Posterior vena cava (tissue), 2 donors: ENCODE measurements around the gene KIAA2012. TPM values are rescaled to one million over a fixed set of nuclear protein-coding genes. Genes with fewer than 3 reads are reported as not detected.
A peak's percentile ranks its signal among the peaks of the same experiment; 100 is the strongest.

Experiments used
- DNase-seq: peaks from one replicate; pipeline ENCODE4 v3.0.0-alpha.2; 2020; ENCODE audit warnings: low spot score
- intact Hi-C, 2 donors: fragments of 100-400 bp; cut with DNase I; formaldehyde crosslinking; loops; one replicate each; pipeline versions ENCODE4 v1.14.1 to v1.14.2; 2022 to 2023
- total RNA-seq, 2 donors: library from RNA; stranded (reverse); fragmentation: NEBNext Ultra II Directional; extraction: Animal tissue kit (Norgen Biotek cat#: 25700); gene quantifications; one replicate each; pipeline ENCODE4 v1.2.1, GENCODE V29; 2021
- donor health status: DM: yes; HTN: yes; CAD: no.
- donor health status: DM: yes; HTN: yes; CAD: no.

The KIAA2012 gene
- total RNA-seq, 2 donors from 2014 or later = not detected

GRCh38 chr2:202108345-202108744 lies 35.3 kb downstream of the KIAA2012 start:
- intact Hi-C loops = no loop called here
- no peak for DNase-seq

GRCh38 chr2:202109139-202109736 lies 36.2 kb downstream of the KIAA2012 start:
- intact Hi-C loops = no loop called here
- DNase-seq = no peak

GRCh38 chr2:202109737-202110184 lies 36.7 kb downstream of the KIAA2012 start:
- peak; percentile 86 for DNase-seq
- intact Hi-C loops = no loop called here

- intact Hi-C loops = no loop called here
- no peak for DNase-seq
Measured at GRCh38 chr2:202110491-202110890, 37.4 kb downstream of the KIAA2012 start.

GRCh38 chr2:202112041-202112440 lies 39.0 kb downstream of the KIAA2012 start:
- intact Hi-C loops = no loop called here
- no peak for DNase-seq

GRCh38 chr2:202113571-202114142 lies 40.6 kb downstream of the KIAA2012 start:
- DNase-seq = no peak
- intact Hi-C loops = no loop called here

- no peak for DNase-seq
- intact Hi-C loops = no loop called here
Measured at GRCh38 chr2:202114291-202114690, 41.2 kb downstream of the KIAA2012 start.

GRCh38 chr2:202114795-202115194 lies 41.7 kb downstream of the KIAA2012 start:
- intact Hi-C loops = no loop called here
- no peak for DNase-seq

- DNase-seq = no peak
- intact Hi-C loops = no loop called here
Measured at GRCh38 chr2:202115479-202115971, 42.5 kb downstream of the KIAA2012 start.

- intact Hi-C loops = no loop called here
- DNase-seq = no peak
Measured at GRCh38 chr2:202116691-202117090, 43.6 kb downstream of the KIAA2012 start.

- intact Hi-C loops = no loop called here
- no peak for DNase-seq
Measured at GRCh38 chr2:202118168-202118567, 45.1 kb downstream of the KIAA2012 start.

GRCh38 chr2:202120828-202121227 lies 47.8 kb downstream of the KIAA2012 start:
- no peak for DNase-seq
- intact Hi-C loops = no loop called here

GRCh38 chr2:202121532-202122162 lies 48.6 kb downstream of the KIAA2012 start:
- no peak for DNase-seq
- intact Hi-C loops = no loop called here

- intact Hi-C loops = no loop called here
Measured at GRCh38 chr2:202122163-202122540, 49.1 kb downstream of the KIAA2012 start.

GRCh38 chr2:202122980-202123720 lies 50.1 kb downstream of the KIAA2012 start:
- intact Hi-C loops = no loop called here
- DNase-seq = no peak

More at GRCh38 chr2:202122163-202122540, 49.1 kb downstream of the KIAA2012 start:
- no peak for DNase-seq

- intact Hi-C loops = no loop called here
- DNase-seq = no peak
Measured at GRCh38 chr2:202124286-202124685, 51.2 kb downstream of the KIAA2012 start.

- intact Hi-C loops = no loop called here
- DNase-seq = no peak
Measured at GRCh38 chr2:202127687-202128331, 54.8 kb downstream of the KIAA2012 start.

- intact Hi-C loops = no loop called here
- no peak for DNase-seq
Measured at GRCh38 chr2:202129841-202130240, 56.8 kb downstream of the KIAA2012 start.

- no peak for DNase-seq
- intact Hi-C loops = no loop called here
Measured at GRCh38 chr2:202133200-202133908, 60.3 kb downstream of the KIAA2012 start.
